Activated T-helper 2 cell treated with anti-CD3 and anti-CD28 coated beads, Interferon-gamma antibody, Interleukin-2, Interleukin-4, amounts not matched to agents 10 μg/mL and 5 μg/mL and 100 μg/mL, durations not matched to agents 14 hours and 24 hours and 36 hours (primary cell): ENCODE results near the gene MT1B. TPM values are rescaled to one million over a fixed set of nuclear protein-coding genes. Genes with fewer than 3 reads are reported as not detected.
"Not testable (repeated sequence)": the region's sequence is repeated elsewhere in the genome, so short reads cannot be mapped to it uniquely, and the experiment has no call there.

Source experiments
- DNase-seq: peaks from one replicate; pipeline ENCODE4 v3.0.0; 2021; ENCODE audit warnings: low spot score
- H3K27ac Mint-ChIP-seq: one replicate; pipeline ENCODE4 v1.8.0; 2021; ENCODE audit warnings: mixed read lengths
- H3K27me3 Mint-ChIP-seq: one replicate; pipeline ENCODE4 v1.8.0; 2021; ENCODE audit warnings: low read depth, mixed read lengths
- H3K36me3 Mint-ChIP-seq: one replicate; pipeline ENCODE4 v1.8.0; 2021; ENCODE audit warnings: low read depth, mixed read lengths
- H3K4me1 Mint-ChIP-seq: one replicate; pipeline ENCODE4 v1.8.0; 2021; ENCODE audit warnings: low read depth, mixed read lengths
- H3K4me3 Mint-ChIP-seq: one replicate; pipeline ENCODE4 v1.8.0; 2021; ENCODE audit warnings: low read depth, mild to moderate bottlenecking, moderate library complexity, mixed read lengths
- H3K9me3 Mint-ChIP-seq: one replicate; pipeline ENCODE4 v1.8.0; 2021; ENCODE audit warnings: mixed read lengths
- intact Hi-C: fragments of 100-400 bp; cut with micrococcal nuclease; formaldehyde crosslinking; loops from one replicate; pipeline ENCODE4 v1.15.1; 2023
- total RNA-seq: library from RNA; stranded (reverse); gene quantifications from 2 replicates; pipeline ENCODE4 v1.2.3, GENCODE V29; 2022

Gene MT1B
- total RNA-seq, 1 donor from 2014 or later: not detected

- Mint-ChIP-seq H3K9me3 (no peaks in the 10 kb centered on the region), H3K27ac (no peak overlapping the region), H3K4me3 (no peak overlapping the region), H3K36me3 (no peaks in the 10 kb centered on the region), H3K27me3 (peaks cover 40% of the 10 kb centered on the region), H3K4me1 (peaks cover 21% of the 10 kb centered on the region)
- intact Hi-C loops: no loop called here
- DNase-seq: no peak
These were observed 5.8 kb upstream of the MT1B start for GRCh38 chr16:56645838-56646237.

GRCh38 chr16:56647641-56648431 is 3.9 kb upstream of the MT1B start:
- no peaks in the 10 kb centered on the region for H3K36me3 Mint-ChIP-seq
- intact Hi-C loops: no loop called here
- H3K27me3 Mint-ChIP-seq: peaks cover 37% of the 10 kb centered on the region
- DNase-seq: no peak
- H3K4me3 Mint-ChIP-seq: no peak overlapping the region
- H3K27ac Mint-ChIP-seq: no peak overlapping the region
- H3K9me3 Mint-ChIP-seq: no peaks in the 10 kb centered on the region
- H3K4me1 Mint-ChIP-seq: peaks cover 12% of the 10 kb centered on the region

GRCh38 chr16:56649271-56649670 is 2.4 kb upstream of the MT1B start:
- Mint-ChIP-seq H3K27ac (no peak overlapping the region), H3K4me1 (no peaks in the 10 kb centered on the region), H3K36me3 (no peaks in the 10 kb centered on the region), H3K27me3 (peaks cover 42% of the 10 kb centered on the region), H3K4me3 (no peak overlapping the region), H3K9me3 (no peaks in the 10 kb centered on the region)
- DNase-seq: no peak
- intact Hi-C loops: no loop called here

- DNase-seq: no peak
- Mint-ChIP-seq H3K4me3 (no peak overlapping the region), H3K36me3 (no peaks in the 10 kb centered on the region), H3K27ac (no peak overlapping the region), H3K27me3 (peaks cover 42% of the 10 kb centered on the region), H3K4me1 (no peaks in the 10 kb centered on the region), H3K9me3 (no peaks in the 10 kb centered on the region)
- intact Hi-C loops: no loop called here
These were observed 1.9 kb upstream of the MT1B start for GRCh38 chr16:56649820-56650219.

GRCh38 chr16:56652600-56652999 is 914 bp downstream of the MT1B start:
- Mint-ChIP-seq H3K4me1 (peaks cover 4% of the 10 kb centered on the region), H3K27me3 (peaks cover 23% of the 10 kb centered on the region), H3K27ac (no peak overlapping the region), H3K36me3 (no peaks in the 10 kb centered on the region), H3K9me3 (no peaks in the 10 kb centered on the region), H3K4me3 (no peak overlapping the region)
- no peak for DNase-seq
- intact Hi-C loops: no loop called here

GRCh38 chr16:56653218-56653617 is 1.5 kb downstream of the MT1B start:
- no peak for DNase-seq
- intact Hi-C loops: no loop called here
- Mint-ChIP-seq H3K36me3 (no peaks in the 10 kb centered on the region), H3K27ac (no peak overlapping the region), H3K27me3 (peaks cover 22% of the 10 kb centered on the region), H3K9me3 (no peaks in the 10 kb centered on the region), H3K4me1 (peaks cover 9% of the 10 kb centered on the region), H3K4me3 (no peak overlapping the region)

- peaks cover 22% of the 10 kb centered on the region for H3K27me3 Mint-ChIP-seq
- H3K36me3 Mint-ChIP-seq: no peaks in the 10 kb centered on the region
- intact Hi-C loops: loop anchor here (1.0 kb wide), 1 partner anchor 14 kb away; no protein-coding TSS in a partner anchor
- peak; percentile 47 for DNase-seq
- H3K4me3 Mint-ChIP-seq: peak within 1 kb of the TSS; percentile 96
- peak within 1 kb of the TSS; percentile 79 for H3K27ac Mint-ChIP-seq
- H3K4me1 Mint-ChIP-seq: peaks cover 19% of the 10 kb centered on the region
- no peaks in the 10 kb centered on the region for H3K9me3 Mint-ChIP-seq
These were observed 6.1 kb downstream of the MT1B start, which contains the start of gene MT1F for GRCh38 chr16:56657555-56658326. Gene MT1F, plus strand, starts transcription at chr16:56657959. Its CDS starts 100 bp downstream, at chr16:56658059.

GRCh38 chr16:56658327-56658875 is 6.7 kb downstream of the MT1B start:
- Mint-ChIP-seq H3K4me1 (peaks cover 21% of the 10 kb centered on the region), H3K27ac (no peak overlapping the region), H3K36me3 (no peaks in the 10 kb centered on the region), H3K27me3 (peaks cover 19% of the 10 kb centered on the region), H3K9me3 (no peaks in the 10 kb centered on the region), H3K4me3 (peak overlapping the region; percentile 96)
- intact Hi-C loops: no loop called here
- no peak for DNase-seq

- Mint-ChIP-seq H3K4me1 (peaks cover 35% of the 10 kb centered on the region), H3K36me3 (no peaks in the 10 kb centered on the region), H3K4me3 (peak overlapping the region; percentile 73), H3K27me3 (peaks cover 31% of the 10 kb centered on the region), H3K27ac (peak overlapping the region; percentile 70), H3K9me3 (no peaks in the 10 kb centered on the region)
- no peak for DNase-seq
- intact Hi-C loops: no loop called here
These were observed 11.0 kb downstream of the MT1B start for GRCh38 chr16:56662357-56663354.

GRCh38 chr16:56664506-56664905 is 12.8 kb downstream of the MT1B start:
- peaks cover 42% of the 10 kb centered on the region for H3K4me1 Mint-ChIP-seq
- no peaks in the 10 kb centered on the region for H3K9me3 Mint-ChIP-seq
- intact Hi-C loops: no loop called here

GRCh38 chr16:56665286-56666261 is 13.9 kb downstream of the MT1B start:
- intact Hi-C loops: loop anchor here (5.0 kb wide), 1 partner anchor 33 kb away; the partner anchor contains the start of gene MT1M
- not testable (repeated sequence) for H3K4me3 Mint-ChIP-seq, H3K9me3 Mint-ChIP-seq, H3K36me3 Mint-ChIP-seq, DNase-seq, H3K27ac Mint-ChIP-seq
- Mint-ChIP-seq H3K27me3 (peaks cover 46% of the 10 kb centered on the region), H3K4me1 (peaks cover 42% of the 10 kb centered on the region)

More at GRCh38 chr16:56664506-56664905, 12.8 kb downstream of the MT1B start:
- DNase-seq: no peak
- H3K27ac Mint-ChIP-seq: no peak overlapping the region
- peaks cover 41% of the 10 kb centered on the region for H3K27me3 Mint-ChIP-seq
- no peak overlapping the region for H3K4me3 Mint-ChIP-seq
- H3K36me3 Mint-ChIP-seq: no peaks in the 10 kb centered on the region
